Pulmonary artery endothelial cell (primary cell): ENCODE measurements around the gene MERTK. TPM values are rescaled to one million over a fixed set of nuclear protein-coding genes. Genes with fewer than 3 reads are reported as not detected.
"Not testable (repeated sequence)": the region's sequence is repeated elsewhere in the genome, so short reads cannot be mapped to it uniquely, and the experiment has no call there.

Experiments used
- DNase-seq: peaks from one replicate; pipeline ENCODE4 v3.0.0-alpha.2; 2011; ENCODE audit warnings: low read depth, low spot score
- total RNA-seq: library from RNA; depleted of rRNA; stranded (reverse); fragments of >200 nt; gene quantifications from 2 replicates; pipeline ENCODE4 v1.2.3, GENCODE V29; 2014

MERTK gene
- total RNA-seq = 25.0 and 33.6 TPM in 2 replicates

GRCh38 chr2:111897924-111898702, at the start of gene MERTK:
Gene MERTK, plus strand, starts transcription at chr2:111898607. Its CDS starts 129 bp downstream, at chr2:111898736.
- DNase-seq = peak; percentile 80

- not testable (repeated sequence) for DNase-seq
Measured at GRCh38 chr2:111850646-111851045, 47.8 kb upstream of the MERTK start.

DNA sequence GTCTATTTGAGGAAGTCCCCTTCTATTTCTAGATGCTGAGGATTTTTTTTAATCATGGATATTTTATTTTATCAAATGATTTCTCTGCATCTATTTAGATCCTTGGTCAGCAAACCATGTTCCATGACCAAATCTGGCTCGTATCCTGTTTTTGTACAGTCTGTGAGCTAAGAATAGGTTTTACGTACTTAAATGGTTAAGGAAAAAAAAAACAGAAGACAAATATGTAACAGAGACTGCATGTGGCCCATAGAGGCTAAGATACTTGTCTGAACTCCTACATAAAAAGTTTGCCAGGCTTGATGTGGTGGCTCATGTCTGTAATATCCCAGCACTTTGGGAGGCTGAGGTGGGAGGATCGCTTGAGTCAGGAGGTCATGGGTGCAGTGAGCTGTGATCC, 45.9 kb upstream of the MERTK start:
- DNase-seq = not testable (repeated sequence)

DNA sequence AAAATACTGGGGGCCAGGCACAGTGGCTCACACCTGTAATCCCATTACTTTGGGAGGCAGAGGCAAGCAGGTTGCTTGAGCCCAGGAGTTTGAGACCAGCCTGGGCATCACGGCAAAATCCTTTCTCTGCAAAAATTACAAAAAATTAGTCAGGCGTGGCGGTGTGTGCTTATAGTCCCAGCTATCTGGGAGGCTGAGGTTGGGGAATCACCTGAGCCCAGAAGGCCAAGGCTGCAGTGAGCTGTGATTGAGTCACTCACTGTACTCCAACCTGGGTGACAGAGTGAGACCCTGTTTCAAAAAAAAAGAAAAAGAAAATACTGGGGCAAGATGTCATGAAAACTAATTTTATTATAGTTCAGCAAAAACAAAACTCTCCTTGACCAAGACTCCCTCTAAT, 38.4 kb upstream of the MERTK start:
- DNase-seq = not testable (repeated sequence)

DNA sequence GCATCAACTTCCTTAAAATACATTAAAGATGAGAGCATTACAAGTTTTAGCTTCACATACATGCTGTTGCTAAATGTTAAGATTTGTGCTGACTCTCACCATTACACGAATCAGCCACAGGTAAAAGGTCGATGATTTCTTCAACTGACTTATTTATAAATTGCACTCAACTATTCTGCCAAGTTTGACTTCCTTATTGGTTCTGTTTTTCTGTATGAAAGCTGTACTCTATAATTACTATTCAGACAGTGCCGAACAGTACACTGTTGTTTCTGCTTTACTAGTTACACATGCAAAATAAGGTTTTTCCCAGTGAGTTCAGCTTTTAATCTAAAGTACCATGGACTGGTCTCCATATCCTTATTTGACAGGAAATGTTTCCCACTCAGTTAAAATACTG, 33.3 kb upstream of the MERTK start:
- not testable (repeated sequence) for DNase-seq

GRCh38 chr2:111872806-111873205, 25.6 kb upstream of the MERTK start:
- not testable (repeated sequence) for DNase-seq

DNA sequence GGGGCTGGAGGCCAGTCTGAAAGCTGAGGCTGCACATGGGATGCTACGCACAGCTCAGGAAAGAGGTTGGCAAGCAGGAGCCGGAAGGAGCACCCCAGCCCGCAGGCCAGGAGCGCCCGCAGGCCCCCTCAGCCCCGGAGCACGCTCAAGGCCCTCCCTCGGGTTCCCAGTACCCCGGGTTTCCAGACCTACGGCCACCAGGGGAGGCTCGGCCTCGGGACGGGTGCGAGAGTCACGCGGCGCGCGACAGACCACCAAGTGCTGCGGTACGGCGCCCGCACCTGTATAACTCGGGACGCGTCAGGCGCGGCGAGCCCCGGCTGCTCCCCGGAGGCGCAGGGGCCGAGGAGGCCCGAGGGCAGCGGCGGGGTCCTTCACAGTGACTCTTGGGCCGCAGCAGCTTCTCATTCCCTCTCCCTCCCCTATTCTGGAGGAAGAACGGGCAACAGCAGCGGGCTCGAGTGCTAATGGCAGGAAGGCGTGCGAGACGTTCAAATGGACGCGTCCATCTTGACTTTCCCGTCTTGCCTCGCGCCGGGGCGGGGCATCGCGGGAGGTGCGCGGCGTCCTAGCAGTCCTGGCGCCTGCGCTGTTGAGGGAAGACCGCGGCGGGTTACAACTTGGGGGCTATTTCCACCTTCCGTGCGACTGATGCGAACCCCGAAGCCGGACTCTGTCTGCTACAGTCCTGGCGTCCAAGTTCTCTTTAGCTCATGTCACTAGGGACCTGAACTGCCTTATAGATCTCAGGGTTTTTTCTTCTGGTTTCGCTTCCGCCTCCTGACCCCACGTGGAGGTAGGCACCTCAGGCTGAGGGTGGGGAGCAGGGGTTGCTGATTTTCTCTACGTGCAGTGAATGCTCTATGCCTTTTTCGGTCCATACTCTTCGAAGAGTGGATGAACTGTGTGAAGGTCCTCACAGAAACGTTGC, 14.5 kb upstream of the MERTK start, which contains the start of gene ANAPC1:
ANAPC1 (minus strand) TSS at position 533 of the 931 bp plus-strand sequence. CDS start 3,368 bp downstream, outside the sequence.
- no peak for DNase-seq

GRCh38 chr2:111884592-111884964, 13.8 kb upstream of the MERTK start:
- no peak for DNase-seq

DNA sequence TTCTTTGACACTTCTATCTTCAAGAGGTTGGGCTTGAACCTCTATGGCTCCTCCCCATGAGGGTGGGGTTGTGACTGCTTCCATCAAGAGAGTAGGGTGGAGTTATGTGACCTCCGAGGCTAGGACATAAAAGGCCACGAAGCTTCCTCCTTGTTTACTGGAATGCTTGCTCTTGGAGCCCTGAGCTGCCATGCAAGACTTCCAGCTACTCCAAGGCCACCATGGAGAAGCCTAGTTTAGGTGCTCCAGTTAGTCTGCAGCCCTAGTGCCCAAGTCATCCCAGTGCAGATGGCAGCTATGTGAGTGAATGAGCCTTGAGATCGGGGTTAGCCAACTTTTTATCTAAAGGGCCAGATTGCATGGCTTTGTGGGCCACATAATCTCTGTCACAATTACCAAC, 2.4 kb upstream of the MERTK start:
- DNase-seq = no peak

GRCh38 chr2:111896576-111896975, 1.8 kb upstream of the MERTK start:
- DNase-seq = no peak

DNA sequence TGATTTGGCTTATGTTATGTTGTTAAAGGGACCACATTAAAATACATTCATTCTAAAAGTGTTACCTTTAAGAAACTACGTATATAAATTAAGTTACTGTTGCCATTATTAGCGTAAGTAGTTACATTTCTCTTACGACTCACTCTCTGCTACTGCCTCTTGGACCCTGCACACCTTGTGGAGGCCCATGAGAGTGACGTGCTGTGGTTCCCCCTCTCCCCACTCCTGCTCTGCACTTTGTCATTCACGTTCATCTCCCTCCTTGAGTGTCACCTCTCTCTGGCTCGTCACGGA, 830 bp upstream of the MERTK start:
- DNase-seq = no peak

- DNase-seq = no peak
Measured at GRCh38 chr2:111898703-111899514, 502 bp downstream of the MERTK start.

GRCh38 chr2:111900859-111901258, 2.5 kb downstream of the MERTK start:
- no peak for DNase-seq

DNA sequence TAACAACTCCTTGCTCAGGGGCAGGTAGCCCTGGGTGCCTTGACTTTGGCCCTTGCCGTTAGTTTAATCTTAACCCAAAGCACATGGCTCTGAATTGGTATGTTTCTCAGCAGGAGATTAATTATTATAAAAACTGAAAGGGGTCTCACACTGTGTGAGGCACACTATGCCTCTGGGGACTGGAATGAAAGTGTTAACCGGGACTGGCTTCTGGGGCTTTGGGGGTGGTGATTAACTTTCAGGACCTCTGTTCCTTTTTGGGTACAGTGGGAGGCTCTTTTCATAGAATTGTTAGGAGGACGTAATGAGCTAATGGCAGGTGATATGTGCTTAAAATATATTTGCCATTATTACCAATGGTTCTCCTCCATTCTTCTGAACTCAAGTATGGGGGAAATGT, 5.1 kb downstream of the MERTK start:
- DNase-seq = no peak

DNA sequence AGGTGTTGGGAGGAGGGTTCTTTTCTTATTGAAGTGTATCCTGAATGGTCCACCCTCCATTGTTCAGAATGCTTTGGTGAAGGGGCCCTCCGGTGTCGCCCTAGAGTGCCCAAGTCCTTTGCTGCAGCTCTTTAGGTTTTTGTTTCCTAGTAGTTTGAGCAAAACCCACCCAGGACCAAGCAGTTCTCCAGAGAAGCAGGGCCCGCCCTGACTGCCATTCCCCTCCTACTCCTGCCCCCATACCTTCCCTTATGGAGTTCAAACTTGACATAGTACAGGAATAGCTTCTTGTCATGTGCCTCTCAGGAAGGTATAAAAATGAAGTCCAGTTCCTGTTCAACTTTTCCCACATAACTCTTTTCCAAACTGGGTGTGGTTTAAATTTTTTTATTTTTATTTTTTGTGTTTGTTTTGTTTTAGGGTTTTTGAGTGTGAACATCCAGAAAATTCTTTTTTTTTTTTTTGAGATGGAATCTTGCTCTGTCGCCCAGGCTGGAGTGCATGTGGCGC, 5.6 kb downstream of the MERTK start:
- DNase-seq = no peak

DNA sequence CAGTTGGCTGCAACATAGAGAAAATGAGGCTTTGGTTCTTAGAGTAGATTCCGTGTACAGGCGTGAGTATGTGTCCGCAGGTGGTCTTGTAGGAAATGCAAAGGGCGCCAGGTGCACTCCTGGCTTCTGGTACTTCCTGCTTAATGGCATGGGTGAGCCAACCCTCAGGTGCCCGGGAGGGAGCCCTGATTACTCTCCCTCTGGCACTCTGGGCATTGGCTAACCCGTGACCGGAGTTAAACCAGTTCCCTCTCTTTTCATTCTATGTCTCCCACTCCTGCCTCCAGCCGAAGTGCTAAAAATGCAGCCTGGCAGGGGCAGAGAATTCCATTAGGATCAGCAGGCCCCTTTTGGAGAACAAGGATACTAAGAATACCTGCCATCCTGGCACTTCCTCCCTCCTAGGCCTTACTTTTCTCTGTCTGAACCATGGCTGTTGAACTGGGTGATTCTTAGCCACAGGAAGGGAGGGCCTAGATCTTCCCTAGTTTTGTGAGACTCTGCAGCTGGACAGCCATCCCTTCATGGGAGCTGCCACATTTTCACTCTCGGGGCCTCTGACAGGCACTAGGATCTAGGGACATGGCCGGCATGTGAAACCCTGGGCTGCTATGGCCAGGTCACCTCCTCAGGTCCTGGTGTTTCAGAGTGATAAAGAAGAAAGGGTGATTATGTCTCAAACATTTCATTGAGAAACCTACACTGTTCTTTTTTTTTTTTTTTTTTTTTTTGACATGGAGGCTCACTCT, 6.5 kb downstream of the MERTK start:
- DNase-seq = no peak

- not testable (repeated sequence) for DNase-seq
Measured at GRCh38 chr2:111905475-111905869, 7.1 kb downstream of the MERTK start.

DNA sequence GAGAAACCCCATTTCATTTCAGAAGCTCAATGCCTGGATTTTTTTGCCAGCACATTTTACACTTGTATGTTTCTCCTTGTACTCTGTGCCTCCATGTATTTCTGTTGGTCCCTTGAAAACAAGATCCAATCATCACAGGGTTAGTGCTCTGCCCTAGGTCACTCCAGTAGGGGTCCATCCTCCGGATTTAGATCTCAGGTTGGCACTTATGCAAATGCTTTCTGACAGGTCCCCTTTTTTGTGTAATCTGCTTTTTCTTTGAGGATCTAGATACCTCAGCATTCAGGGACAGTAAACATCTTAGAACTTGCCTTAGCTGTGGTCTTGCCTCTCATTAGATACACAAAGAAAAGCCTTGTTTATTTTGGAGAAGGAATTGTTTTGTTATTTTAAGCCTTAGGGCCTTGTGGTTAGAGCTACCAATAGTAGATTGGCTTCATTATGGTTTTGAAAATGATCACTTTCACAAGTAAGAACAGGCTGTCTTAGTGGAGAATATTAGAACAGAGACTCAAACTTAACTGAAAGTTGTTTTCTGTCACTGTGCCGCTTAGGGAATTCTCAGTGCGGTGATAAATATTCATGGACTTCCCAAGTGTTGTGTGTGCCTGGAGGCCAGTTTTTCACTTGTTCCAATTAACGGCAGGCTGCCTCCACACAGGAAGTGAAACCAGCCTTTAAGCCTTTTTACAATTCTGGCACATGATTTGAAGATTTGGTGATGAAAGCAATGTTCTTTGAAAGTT, 7.8 kb downstream of the MERTK start:
- no peak for DNase-seq

- DNase-seq = no peak
Measured at GRCh38 chr2:111908578-111908977, 10.2 kb downstream of the MERTK start.

GRCh38 chr2:111909079-111909478, 10.7 kb downstream of the MERTK start:
- no peak for DNase-seq
